Psoas muscle (tissue), 8 donors: ENCODE measurements around the gene HPS4. TPM values are rescaled to one million over a fixed set of nuclear protein-coding genes. Genes with fewer than 3 reads are reported as not detected.

Experiments
- ATAC-seq, 4 donors: fragments of 200-7000 bp; cut with Tn5 transposase; one replicate each; pipeline ENCODE4 v1.9.1; 2020; ENCODE audit warnings: moderate library complexity in 3 of 4, mild to moderate bottlenecking in 2 of 4
- DNase-seq, 2 donors: peaks; one replicate each; pipeline ENCODE4 v3.0.0-alpha.2; 2020
- H3K27ac ChIP-seq: fragments of 200-600 bp; one replicate; pipeline ENCODE4 v1.8.0; 2022
- H3K27me3 ChIP-seq, 3 donors: fragments of 200-600 bp in 1 of 3; one replicate each; pipeline versions ENCODE4 v1.6.1 to v1.8.0; 2013 to 2022; ENCODE audit warnings: low read length in 2 of 3, mild to moderate bottlenecking in 2 of 3, moderate library complexity in 1 of 3; ENCODE audit not compliant: insufficient read depth in 3 of 3
- H3K36me3 ChIP-seq, 2 donors: fragments of 200-600 bp in 1 of 2; one replicate each; pipeline versions ENCODE4 v1.6.1 to v1.8.0; 2013 to 2022; ENCODE audit warnings: low read depth in 1 of 2, mild to moderate bottlenecking in 1 of 2, moderate library complexity in 1 of 2; ENCODE audit not compliant: insufficient read depth in 1 of 2
- H3K4me1 ChIP-seq: fragments of 200-600 bp; one replicate; pipeline ENCODE4 v1.8.0; 2022
- H3K4me3 ChIP-seq: fragments of 200-600 bp; one replicate; pipeline ENCODE4 v1.8.0; 2022; ENCODE audit warnings: mild to moderate bottlenecking
- H3K9me3 ChIP-seq: fragments of 200-600 bp; one replicate; pipeline ENCODE4 v1.8.0; 2022
- CTCF ChIP-seq: fragments of 200-600 bp; IDR thresholded peaks from one replicate; pipeline ENCODE4 v1.8.0; 2022; ENCODE audit warnings: antibody characterized with exemption
- whole genome bisulfite sequencing, 3 donors: extraction: QIAGEN DNeasy Blood & Tissue Kit; methylation state at CpG; one replicate each; pipeline versions ENCODE4 v1.1.6 to v1.1.7; 2013; 5-methylcytosine and 5-hydroxymethylcytosine counted together
- intact Hi-C, 2 donors: fragments of 100-400 bp; cut with DNase I; formaldehyde crosslinking; loops; one replicate each; pipeline versions ENCODE4 v1.11.0 to v1.14.2; 2022
- polyA plus RNA-seq, 3 donors: library from polyadenylated mRNA; stranded (reverse); fragments of 200-250 nt; gene quantifications; one replicate each; pipeline ENCODE4 v1.2.3, GENCODE V29; 2013
- total RNA-seq, 4 donors: library from RNA; stranded (reverse); fragmentation: NEBNext Ultra II Directional in 2 of 4; extraction: Animal tissue kit (Norgen Biotek cat#: 25700) in 2 of 4; gene quantifications; one replicate each; pipeline versions ENCODE4 v1.2.1 to v1.2.4, GENCODE V29; 2021 to 2023
- donor health status: healthy with polysubstance abuse.
- donor health status: DM: no; HTN: no; CAD: no; lungs with moderate emphysema.
- donor health status: Bipolar disorder and iron deficiency.
- donor health status: healthy.
- donor health status: DM: yes; HTN: yes; CAD: no.
- donor health status: DM: no; HTN: no; CAD: no.
- donor health status: DM: no; HTN: no; CAD: no.
- donor health status: DM: yes; HTN: yes; CAD: no.

HPS4 gene
- total and polyA plus RNA-seq, 7 donors: 5.8 to 13.9 (median 10.1) TPM

DNA sequence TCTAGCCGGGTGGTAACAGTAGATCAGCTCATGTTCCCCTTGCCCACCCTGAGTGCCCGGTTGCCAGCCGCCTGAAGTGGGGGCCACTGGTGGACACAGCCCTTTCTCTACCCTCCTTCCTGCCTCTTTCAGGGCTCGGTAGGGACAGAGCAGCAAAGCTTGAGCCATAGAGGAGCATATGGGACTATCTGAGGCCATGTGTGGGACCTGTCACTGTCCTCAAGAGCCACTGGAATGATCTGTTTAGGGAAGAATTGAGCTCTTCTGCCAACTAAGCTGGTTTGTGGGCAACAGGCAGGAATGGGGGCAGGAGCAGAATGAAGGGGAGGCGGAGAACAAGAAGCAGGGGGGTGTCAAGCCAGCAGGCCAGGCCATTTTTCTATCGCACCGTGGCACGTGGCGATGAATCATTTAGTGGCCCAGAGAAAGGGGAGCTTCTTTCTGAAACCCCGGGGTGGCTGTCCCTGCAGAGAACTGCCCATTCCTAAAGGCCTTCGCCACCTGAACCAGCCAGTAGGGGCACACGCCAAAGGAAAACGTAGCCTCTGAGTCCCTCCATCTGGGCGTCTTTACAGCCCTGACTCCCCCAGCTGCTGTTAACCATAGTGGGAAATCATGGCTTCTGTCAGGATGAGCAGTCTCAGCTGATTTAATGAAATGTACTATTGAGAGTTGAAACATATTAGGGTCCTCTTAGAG is 45.7 kb downstream of the HPS4 start:
- DNase-seq (no peak), ATAC-seq (no peak)
- Histone ChIP-seq H3K9me3 (no peaks in the 10 kb centered on the region), H3K4me3 (no peak overlapping the region), H3K36me3 (no peaks in the 10 kb centered on the region), H3K4me1 (no peaks in the 10 kb centered on the region), H3K27ac (no peak overlapping the region), H3K27me3 (peaks cover 0 to 6% (median 5%) of the 10 kb centered on the region in 3 donors)
- 77 to 83% (median 79%) methylated on average over 14 of the region's 14 CpGs for WGBS, 3 donors
- intact Hi-C loops: no loop called here
- no peak for TF ChIP-seq CTCF

DNA sequence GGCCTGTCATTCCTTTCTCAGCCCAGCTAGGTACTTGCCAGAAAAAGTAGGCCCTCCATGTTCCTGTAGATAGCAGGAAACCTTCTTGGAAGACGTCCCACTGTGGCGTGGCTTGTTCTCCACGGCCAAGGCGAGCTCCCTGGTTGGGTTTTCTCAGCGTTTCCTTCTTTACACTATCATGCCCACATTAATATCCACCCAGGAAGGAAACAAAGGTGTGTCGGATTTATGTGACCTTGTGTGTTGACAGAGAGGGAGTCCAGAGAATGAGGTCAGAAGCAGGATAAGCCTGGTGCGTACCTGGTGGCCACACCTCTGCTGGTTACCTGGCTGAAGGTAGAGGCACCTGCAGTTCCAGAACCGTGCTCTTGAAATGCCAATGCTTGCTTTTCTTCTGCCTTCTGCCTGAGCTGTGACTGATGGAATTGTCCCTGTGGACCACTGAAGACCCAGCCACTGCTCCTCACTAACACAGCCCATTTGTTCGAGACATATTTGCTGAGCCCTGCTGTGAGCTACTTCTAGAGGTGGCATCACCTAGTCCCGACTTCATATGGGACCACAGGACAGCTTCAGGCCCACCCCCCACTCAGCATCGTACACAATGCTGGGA is 46.6 kb downstream of the HPS4 start:
- no peak for TF ChIP-seq CTCF
- no peaks in the 10 kb centered on the region for H3K4me1 ChIP-seq
- 71 to 79% (median 75%) methylated on average over 11 of the region's 11 CpGs for WGBS, 3 donors
- peaks cover 0 to 13% (median 9%) of the 10 kb centered on the region in 3 donors for H3K27me3 ChIP-seq
- intact Hi-C loops: no loop called here
- no peaks in the 10 kb centered on the region for H3K9me3 ChIP-seq
- H3K4me3 ChIP-seq: no peak overlapping the region
- ATAC-seq: no peak
- H3K36me3 ChIP-seq: no peaks in the 10 kb centered on the region
- DNase-seq: no peak
- no peak overlapping the region for H3K27ac ChIP-seq

DNA sequence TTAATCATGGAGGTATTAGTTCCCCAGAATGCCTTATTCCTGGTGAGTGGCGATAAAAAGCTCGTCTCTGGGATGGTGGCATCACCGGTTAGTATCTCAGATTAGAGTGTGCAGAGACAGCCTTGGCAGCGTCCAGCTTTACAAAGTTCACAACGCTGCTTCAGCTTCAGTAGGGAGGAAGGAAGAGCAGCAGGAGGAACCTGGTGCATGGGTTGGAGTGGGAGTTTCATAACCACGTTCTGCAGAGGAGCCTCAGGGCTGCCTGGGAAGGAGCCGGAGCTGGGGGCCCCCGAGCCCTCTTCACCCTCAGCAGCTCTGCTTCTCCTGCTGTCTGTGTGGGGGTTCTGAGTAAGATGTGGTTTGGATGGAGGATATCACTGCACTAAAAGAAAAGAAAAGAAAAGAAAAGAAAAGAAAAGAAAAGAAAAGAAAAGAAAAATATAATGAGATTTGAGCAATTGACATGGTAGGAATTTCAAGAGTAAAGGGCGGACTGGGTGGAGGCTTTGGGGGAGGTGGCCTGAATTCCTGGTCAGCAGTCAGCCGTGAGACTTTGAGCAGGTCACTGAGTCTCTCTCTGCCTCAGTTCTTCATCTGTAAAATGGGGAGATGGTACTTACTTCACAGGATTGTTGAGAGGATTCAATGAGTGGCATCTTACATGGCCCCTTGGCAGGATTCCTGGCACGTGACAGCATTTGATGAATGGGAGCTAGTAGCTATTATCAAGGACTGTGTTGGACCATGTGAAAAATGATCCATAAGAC is 48.1 kb downstream of the HPS4 start:
- Histone ChIP-seq H3K4me1 (no peaks in the 10 kb centered on the region), H3K36me3 (no peaks in the 10 kb centered on the region), H3K27ac (no peak overlapping the region), H3K27me3 (peaks cover 0 to 23% (median 9%) of the 10 kb centered on the region in 3 donors), H3K9me3 (no peaks in the 10 kb centered on the region), H3K4me3 (no peak overlapping the region)
- intact Hi-C loops: no loop called here
- no peak for TF ChIP-seq CTCF
- DNase-seq (no peak), ATAC-seq (no peak)
- 74 to 79% (median 78%) methylated on average over 11 of the region's 11 CpGs for WGBS, 3 donors

- Histone ChIP-seq H3K36me3 (no peaks in the 10 kb centered on the region), H3K4me1 (no peaks in the 10 kb centered on the region), H3K27ac (no peak overlapping the region), H3K9me3 (no peaks in the 10 kb centered on the region), H3K4me3 (no peak overlapping the region), H3K27me3 (peaks cover 0 to 35% (median 11%) of the 10 kb centered on the region in 3 donors)
- DNase-seq (no peak), ATAC-seq (no peak)
- TF ChIP-seq CTCF: no peak
- intact Hi-C loops: no loop called here
- 90 to 92% (median 91%) methylated on average over 21 to 25 of the region's 25 CpGs for WGBS, 3 donors
Observed at GRCh38 chr22:26433805-26434204, 49.8 kb downstream of the HPS4 start.
